BE2C (cell line): ENCODE data around the gene XKR7. TPM values are rescaled to one million over a fixed set of nuclear protein-coding genes. Genes with fewer than 3 reads are reported as not detected.
"Not testable (repeated sequence)": the region's sequence is repeated elsewhere in the genome, so short reads cannot be mapped to it uniquely, and the experiment has no call there.

Source experiments
- DNase-seq: peaks from one replicate; pipeline ENCODE4 v3.0.0-alpha.2; 2020
- H3K27me3 ChIP-seq: fragments of 250-450 bp; sonication (Bioruptor Pico); 2 replicates; pipeline ENCODE4 v1.5.1; 2020; ENCODE audit warnings: mild to moderate bottlenecking
- H3K36me3 ChIP-seq: fragments of 250-450 bp; sonication (Bioruptor Pico); 2 replicates; pipeline ENCODE4 v1.5.1; 2020; ENCODE audit warnings: mild to moderate bottlenecking
- H3K4me1 ChIP-seq: fragments of 250-450 bp; sonication (Bioruptor Pico); 2 replicates; pipeline ENCODE4 v1.5.1; 2020
- H3K4me3 ChIP-seq: 2 replicates; pipeline ENCODE4 v1.5.1; 2011; ENCODE audit warnings: low read depth, low read length
- H3K9me3 ChIP-seq: fragments of 250-450 bp; sonication (Bioruptor Pico); 2 replicates; pipeline ENCODE4 v1.5.1; 2020
- CTCF ChIP-seq: IDR thresholded peaks from 2 replicates; pipeline ENCODE4 v1.5.1; 2012; ENCODE audit warnings: mild to moderate bottlenecking, low read depth, low read length
- polyA plus RNA-seq: library from polyadenylated mRNA; unstranded; fragments of >200 nt; gene quantifications from one replicate; pipeline ENCODE4 v1.2.1, GENCODE V29; 2012; ENCODE audit warnings: low read depth, missing spikeins; ENCODE audit not compliant: insufficient read length, insufficient read depth

Gene XKR7
- polyA plus RNA-seq, result 63.7 TPM

DNA sequence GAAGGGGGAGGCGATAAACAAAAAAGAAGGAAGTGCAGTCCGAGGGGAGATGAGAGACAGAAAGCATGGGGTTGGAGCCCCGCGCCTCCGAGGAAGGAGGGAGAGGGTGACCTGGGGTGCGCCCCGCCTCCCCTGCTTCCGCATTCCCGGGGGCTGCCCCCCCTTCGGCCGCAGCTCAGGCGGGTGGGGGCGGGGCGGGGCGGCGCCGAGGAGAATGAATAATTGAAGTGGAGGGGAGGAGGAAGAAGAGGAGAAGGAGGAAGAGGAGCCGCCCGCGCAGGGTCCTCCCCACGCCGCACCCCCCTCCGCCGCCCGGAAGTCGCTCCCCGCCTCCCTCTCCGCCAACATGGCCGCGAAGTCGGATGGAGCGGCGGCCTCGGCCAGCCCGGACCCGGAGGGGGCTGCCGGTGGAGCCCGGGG lies at the start of gene XKR7:
XKR7 (plus strand) TSS at position 322 of the 420 bp plus-strand sequence; CDS start at position 347, 25 bp downstream.
- Histone ChIP-seq H3K36me3 (no peaks in the 10 kb centered on the region), H3K27me3 (no peaks in the 10 kb centered on the region), H3K9me3 (no peaks in the 10 kb centered on the region), H3K4me3 (peak within 1 kb of the TSS; percentile 90), H3K4me1 (peaks cover 18% of the 10 kb centered on the region)
- TF ChIP-seq CTCF, result no peak
- peak; percentile 64 for DNase-seq

DNA sequence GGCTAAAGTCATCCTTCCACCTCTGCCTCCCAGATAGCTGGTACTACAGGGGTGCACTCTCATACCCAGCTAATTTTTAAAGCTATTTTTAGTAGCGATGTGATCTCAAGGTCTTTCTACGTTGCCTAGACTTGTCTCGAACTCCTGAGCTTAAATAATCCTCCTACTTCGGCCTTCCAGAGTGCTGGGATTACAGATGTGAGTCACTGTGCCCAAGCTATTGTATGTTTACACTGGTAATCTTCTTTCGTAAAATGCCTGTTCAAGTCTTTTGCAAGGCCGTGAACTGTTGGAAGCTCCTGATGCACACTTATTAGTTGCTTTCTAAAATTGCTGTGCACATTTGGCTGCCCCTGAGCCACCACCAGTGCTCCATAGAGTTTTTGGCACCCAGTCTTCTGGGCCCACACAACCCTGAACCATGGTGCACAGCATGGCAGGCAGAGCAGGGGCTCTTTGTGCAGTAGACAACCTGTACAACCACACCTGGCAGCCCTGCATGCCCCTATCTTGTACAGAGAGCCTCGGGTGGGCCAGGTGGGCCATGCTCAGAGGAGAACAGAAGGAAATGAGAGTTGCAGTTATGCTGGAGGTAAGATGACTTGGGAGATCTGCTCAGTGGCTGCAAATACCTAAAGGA lies 49.4 kb upstream of the XKR7 start:
- DNase-seq, result no peak
- H3K4me3 ChIP-seq, result no peak overlapping the region
- H3K9me3 ChIP-seq, result no peaks in the 10 kb centered on the region
- H3K36me3 ChIP-seq, result no peaks in the 10 kb centered on the region
- no peaks in the 10 kb centered on the region for H3K27me3 ChIP-seq
- H3K4me1 ChIP-seq, result no peaks in the 10 kb centered on the region
- TF ChIP-seq CTCF, result no peak

- no peak for DNase-seq
- Histone ChIP-seq H3K4me1 (no peaks in the 10 kb centered on the region), H3K4me3 (no peak overlapping the region), H3K27me3 (no peaks in the 10 kb centered on the region), H3K36me3 (no peaks in the 10 kb centered on the region), H3K9me3 (no peaks in the 10 kb centered on the region)
- TF ChIP-seq CTCF, result no peak
Observed at GRCh38 chr20:31919410-31920155, 48.4 kb upstream of the XKR7 start.

DNA sequence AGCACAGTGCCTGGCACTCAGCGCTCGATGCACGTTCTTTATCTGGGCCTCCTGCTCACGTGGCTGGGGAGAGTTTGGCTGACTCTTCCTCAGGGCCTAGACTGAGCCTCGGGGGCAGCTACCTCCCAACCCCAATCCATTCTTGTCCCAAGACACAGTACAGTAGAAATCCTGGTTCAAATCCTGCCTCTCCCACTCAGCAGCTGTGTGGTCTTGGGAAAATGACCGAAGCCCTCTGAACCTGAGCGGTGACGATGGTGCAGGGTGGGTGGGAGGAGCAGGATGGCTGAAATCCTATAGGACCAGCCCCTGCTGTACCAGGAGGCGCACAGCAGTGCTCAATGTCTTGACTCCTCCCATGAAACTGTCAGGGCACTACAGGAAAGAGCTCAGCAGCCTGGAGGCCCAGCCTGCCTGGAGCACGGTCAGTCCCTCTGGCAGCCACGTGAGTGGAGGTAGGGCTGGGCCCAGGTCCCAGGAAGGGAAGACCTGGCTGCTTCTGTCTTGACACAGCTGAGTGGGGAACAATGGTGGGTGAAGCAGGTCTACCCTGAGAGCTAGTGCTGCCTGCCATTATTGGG lies 47.6 kb upstream of the XKR7 start:
- no peak for TF ChIP-seq CTCF
- Histone ChIP-seq H3K4me1 (no peaks in the 10 kb centered on the region), H3K4me3 (no peak overlapping the region), H3K27me3 (no peaks in the 10 kb centered on the region), H3K9me3 (no peaks in the 10 kb centered on the region), H3K36me3 (no peaks in the 10 kb centered on the region)
- DNase-seq, result no peak

DNA sequence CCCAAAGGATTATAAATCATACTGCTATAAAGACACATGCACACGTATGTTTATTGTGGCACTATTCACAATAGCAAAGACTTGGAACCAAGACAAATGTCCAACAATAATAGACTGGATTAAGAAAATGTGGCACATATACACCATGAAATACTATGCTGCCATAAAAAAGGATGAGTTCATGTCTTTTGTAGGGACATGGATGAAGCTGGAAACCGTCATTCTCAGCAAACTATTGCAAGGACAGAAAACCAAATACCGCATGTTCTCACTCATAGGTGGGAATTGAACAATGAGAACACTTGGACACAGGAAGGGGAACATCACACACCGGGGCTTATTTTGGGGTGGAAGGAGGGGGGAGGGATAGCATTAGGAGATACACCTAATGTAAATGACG lies 46.5 kb upstream of the XKR7 start:
- H3K4me1 ChIP-seq, H3K9me3 ChIP-seq, H3K36me3 ChIP-seq, H3K27me3 ChIP-seq, DNase-seq, H3K4me3 ChIP-seq: not testable (repeated sequence)

DNA sequence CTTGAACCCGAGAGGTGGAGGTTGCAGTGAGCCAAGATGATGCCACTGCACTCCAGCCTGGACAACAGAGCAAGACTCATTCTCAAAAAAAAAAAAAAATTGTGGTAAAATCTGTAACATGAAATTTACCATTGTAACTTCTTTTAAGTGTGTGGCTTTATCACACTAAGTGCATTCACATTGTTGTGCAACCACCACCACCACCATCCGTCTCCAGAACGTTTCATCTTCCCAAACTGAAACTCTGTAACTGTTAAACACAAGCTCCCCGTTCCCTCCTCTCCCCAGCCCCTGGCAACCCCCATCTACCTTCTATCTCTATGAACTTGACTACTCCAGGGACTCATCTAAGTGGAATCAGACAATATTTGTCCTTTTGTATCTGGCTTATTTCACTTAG lies 45.8 kb upstream of the XKR7 start:
- Histone ChIP-seq H3K4me1 (no peaks in the 10 kb centered on the region), H3K27me3 (no peaks in the 10 kb centered on the region), H3K36me3 (no peaks in the 10 kb centered on the region), H3K9me3 (no peaks in the 10 kb centered on the region), H3K4me3 (no peak overlapping the region)
- DNase-seq, result no peak
- no peak for TF ChIP-seq CTCF
